Effector memory CD4-positive, alpha-beta T cell (primary cell): Measurements from ENCODE around the gene TMPRSS3.

Experiments
- DNase-seq, 3 donors: peaks; one replicate each; pipeline ENCODE4 v3.0.0-alpha.2; 2020
- H3K27ac ChIP-seq: 2 replicates; pipeline ENCODE4 v1.7.0; 2013; ENCODE audit warnings: mild to moderate bottlenecking, low read length, moderate library complexity; ENCODE audit not compliant: insufficient read depth, poor library complexity, severe bottlenecking
- H3K27me3 ChIP-seq: replicated peaks from 2 replicates; pipeline ENCODE4 v1.7.0; 2013; ENCODE audit warnings: mild to moderate bottlenecking, low read length; ENCODE audit not compliant: insufficient read depth, control insufficient read depth, poor library complexity, severe bottlenecking
- H3K36me3 ChIP-seq: 2 replicates; pipeline ENCODE4 v1.7.0; 2013; ENCODE audit warnings: mild to moderate bottlenecking, low read length, moderate library complexity; ENCODE audit not compliant: control insufficient read depth, insufficient read depth
- H3K4me1 ChIP-seq: 2 replicates; pipeline ENCODE4 v1.7.0; 2013; ENCODE audit warnings: low read length, mild to moderate bottlenecking; ENCODE audit not compliant: control insufficient read depth, insufficient read depth, poor library complexity, severe bottlenecking
- H3K4me3 ChIP-seq: 2 replicates; pipeline ENCODE4 v1.7.0; 2013; ENCODE audit warnings: low read length, low read depth, mild to moderate bottlenecking; ENCODE audit not compliant: insufficient read depth, poor library complexity, severe bottlenecking
- H3K9me3 ChIP-seq: 2 replicates; pipeline ENCODE4 v1.7.0; 2013; ENCODE audit warnings: mild to moderate bottlenecking, low read length, moderate library complexity; ENCODE audit not compliant: control insufficient read depth

Gene TMPRSS3

GRCh38 chr21:42330380-42331371, 65.2 kb downstream of the TMPRSS3 start:
- H3K36me3 ChIP-seq: no peaks in the 10 kb centered on the region
- peaks cover 5% of the 10 kb centered on the region for H3K9me3 ChIP-seq
- DNase-seq: no peak
- H3K27me3 ChIP-seq: no peaks in the 10 kb centered on the region
- H3K27ac ChIP-seq: no peak overlapping the region
- no peak overlapping the region for H3K4me3 ChIP-seq
- H3K4me1 ChIP-seq: no peaks in the 10 kb centered on the region

GRCh38 chr21:42324896-42325295, 71.0 kb downstream of the TMPRSS3 start:
- DNase-seq: no peak
- Histone ChIP-seq H3K27me3 (no peaks in the 10 kb centered on the region), H3K4me3 (no peak overlapping the region), H3K36me3 (no peaks in the 10 kb centered on the region), H3K4me1 (no peaks in the 10 kb centered on the region), H3K9me3 (no peaks in the 10 kb centered on the region), H3K27ac (no peak overlapping the region)
